OCI-LY7 (cell line): ENCODE data around the gene RELN.

Source experiments
- EZH2phosphoT487 ChIP-seq: fragments of 200-600 bp; sonication (generic); IDR thresholded peaks from 2 replicates; pipeline ENCODE4 v1.6.1; 2018; ENCODE audit warnings: low read depth, borderline replicate concordance, mild to moderate bottlenecking, mixed run types, antibody characterized with exemption, low read length, moderate library complexity, mixed read lengths
- TF ChIP-seq, protein P1 (sequence below): fragments of 200-600 bp; sonication (generic); conservative IDR thresholded peaks from 2 replicates; pipeline ENCODE4 v1.5.1; 2014; ENCODE audit warnings: mild to moderate bottlenecking, antibody characterized with exemption, low read length, moderate library complexity, mixed read lengths

DNA sequence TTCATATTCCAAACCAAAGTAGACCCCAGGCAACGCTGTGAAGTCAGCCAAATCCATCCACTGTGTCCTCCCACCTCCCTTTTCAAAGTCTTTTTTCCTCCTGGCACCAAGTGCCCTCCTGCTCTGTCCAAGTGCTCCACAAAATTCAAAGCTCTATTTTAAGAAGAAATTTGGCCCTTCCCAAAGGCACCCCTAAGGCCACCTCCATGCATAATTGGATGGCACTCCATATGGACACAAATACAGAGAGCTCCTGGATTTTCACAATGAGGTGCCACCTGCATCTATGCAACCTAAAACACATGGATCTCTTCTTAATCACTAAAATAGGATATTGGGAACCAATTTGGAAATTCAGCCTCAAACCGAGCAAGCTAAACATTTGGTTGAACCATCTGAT is 121.6 kb downstream of the RELN start:
- TF ChIP-seq, protein P1, sequence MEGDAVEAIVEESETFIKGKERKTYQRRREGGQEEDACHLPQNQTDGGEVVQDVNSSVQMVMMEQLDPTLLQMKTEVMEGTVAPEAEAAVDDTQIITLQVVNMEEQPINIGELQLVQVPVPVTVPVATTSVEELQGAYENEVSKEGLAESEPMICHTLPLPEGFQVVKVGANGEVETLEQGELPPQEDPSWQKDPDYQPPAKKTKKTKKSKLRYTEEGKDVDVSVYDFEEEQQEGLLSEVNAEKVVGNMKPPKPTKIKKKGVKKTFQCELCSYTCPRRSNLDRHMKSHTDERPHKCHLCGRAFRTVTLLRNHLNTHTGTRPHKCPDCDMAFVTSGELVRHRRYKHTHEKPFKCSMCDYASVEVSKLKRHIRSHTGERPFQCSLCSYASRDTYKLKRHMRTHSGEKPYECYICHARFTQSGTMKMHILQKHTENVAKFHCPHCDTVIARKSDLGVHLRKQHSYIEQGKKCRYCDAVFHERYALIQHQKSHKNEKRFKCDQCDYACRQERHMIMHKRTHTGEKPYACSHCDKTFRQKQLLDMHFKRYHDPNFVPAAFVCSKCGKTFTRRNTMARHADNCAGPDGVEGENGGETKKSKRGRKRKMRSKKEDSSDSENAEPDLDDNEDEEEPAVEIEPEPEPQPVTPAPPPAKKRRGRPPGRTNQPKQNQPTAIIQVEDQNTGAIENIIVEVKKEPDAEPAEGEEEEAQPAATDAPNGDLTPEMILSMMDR: no peak
- no peak for TF ChIP-seq EZH2phosphoT487
